Vagina (tissue), 2 donors: ENCODE measurements around the gene TESMIN. TPM values are rescaled to one million over a fixed set of nuclear protein-coding genes. Genes with fewer than 3 reads are reported as not detected.

ENCODE experiments used
- DNase-seq, 2 donors: peaks; one replicate each; pipeline ENCODE4 v3.0.0-alpha.2; 2017; ENCODE audit errors: extremely low spot score in 2 of 2
- H3K27ac ChIP-seq: fragments of 200-600 bp; sonication (generic); one replicate; pipeline ENCODE4 v1.5.1; 2019
- H3K27me3 ChIP-seq: fragments of 200-600 bp; sonication (generic); one replicate; pipeline ENCODE4 v1.5.1; 2019
- H3K36me3 ChIP-seq, 2 donors: fragments of 200-600 bp; sonication (generic); one replicate each; pipeline ENCODE4 v1.5.1; 2017 to 2019
- H3K4me1 ChIP-seq: fragments of 200-600 bp; sonication (generic); one replicate; pipeline ENCODE4 v1.5.1; 2019
- H3K4me3 ChIP-seq, 2 donors: fragments of 200-600 bp; sonication (generic); 1 replicate in 1 of 2; 2 replicates in 1 of 2; pipeline ENCODE4 v1.5.1; 2016 to 2019
- H3K9me3 ChIP-seq: fragments of 200-600 bp; sonication (generic); one replicate; pipeline ENCODE4 v1.5.1; 2019
- CTCF ChIP-seq, 3 experiments: fragments of 450-650 bp in 2 of 3; fragments of 200-600 bp in 1 of 3; sonication (generic) in 1 of 3; IDR thresholded peaks; one replicate each; pipeline ENCODE4 v1.5.1; 2017 to 2019; ENCODE audit warnings: antibody characterized with exemption in 3 of 3, mild to moderate bottlenecking in 2 of 3, moderate library complexity in 2 of 3
- POLR2A ChIP-seq, 2 donors: fragments of 450-650 bp; IDR thresholded peaks; one replicate each; pipeline ENCODE4 v1.6.1; 2017; ENCODE audit warnings: antibody characterized with exemption in 2 of 2, mild to moderate bottlenecking in 2 of 2, moderate library complexity in 2 of 2
- POLR2AphosphoS5 ChIP-seq, 2 donors: sonication (generic); formaldehyde crosslinking; IDR thresholded peaks; one replicate each; pipeline ENCODE4 v1.9.0; 2017; ENCODE audit warnings: antibody characterized with exemption in 2 of 2, mild to moderate bottlenecking in 2 of 2, low read depth in 1 of 2; ENCODE audit not compliant: insufficient read depth in 1 of 2
- intact Hi-C: fragments of 100-400 bp; cut with DNase I; formaldehyde crosslinking; loops from one replicate; pipeline ENCODE4 v1.15.1; 2023
- total RNA-seq: library from RNA; depleted of rRNA; stranded (reverse); fragments of >200 nt; gene quantifications from one replicate; pipeline ENCODE4 v1.2.3, GENCODE V29; 2016

Gene TESMIN
- total RNA-seq, 1 donor from 2014 or later: 8.3 TPM

GRCh38 chr11:68692871-68693483, 58.3 kb downstream of the TESMIN start:
- H3K27ac ChIP-seq: no peak overlapping the region
- no peak overlapping the region for H3K4me3 ChIP-seq
- no peaks in the 10 kb centered on the region for H3K9me3 ChIP-seq
- intact Hi-C loops: no loop called here
- H3K27me3 ChIP-seq: no peaks in the 10 kb centered on the region
- TF ChIP-seq CTCF (IDR thresholded peaks at IDR 0.05): no peak
- TF ChIP-seq POLR2AphosphoS5 (IDR thresholded peaks at IDR 0.05; ENCODE audit: insufficient read depth in 1 of 2, low read depth in 1 of 2): no peak
- TF ChIP-seq POLR2A (IDR thresholded peaks at IDR 0.05): no peak
- H3K4me1 ChIP-seq: no peaks in the 10 kb centered on the region
- DNase-seq: no peak
- no peaks in the 10 kb centered on the region for H3K36me3 ChIP-seq

GRCh38 chr11:68692115-68692514, 59.2 kb downstream of the TESMIN start:
- TF ChIP-seq POLR2A (IDR thresholded peaks at IDR 0.05) (no peak), POLR2AphosphoS5 (IDR thresholded peaks at IDR 0.05; ENCODE audit: insufficient read depth in 1 of 2, low read depth in 1 of 2) (no peak), CTCF (IDR thresholded peaks at IDR 0.05) (no peak)
- no peak overlapping the region for H3K4me3 ChIP-seq
- H3K4me1 ChIP-seq: no peaks in the 10 kb centered on the region
- H3K36me3 ChIP-seq: no peaks in the 10 kb centered on the region
- H3K9me3 ChIP-seq: no peaks in the 10 kb centered on the region
- intact Hi-C loops: no loop called here
- H3K27ac ChIP-seq: no peak overlapping the region
- H3K27me3 ChIP-seq: no peaks in the 10 kb centered on the region
- no peak for DNase-seq

GRCh38 chr11:68691402-68691784, 59.9 kb downstream of the TESMIN start:
- Histone ChIP-seq H3K4me1 (no peaks in the 10 kb centered on the region), H3K4me3 (no peak overlapping the region), H3K27me3 (no peaks in the 10 kb centered on the region), H3K27ac (no peak overlapping the region), H3K9me3 (no peaks in the 10 kb centered on the region), H3K36me3 (no peaks in the 10 kb centered on the region)
- TF ChIP-seq POLR2AphosphoS5 (IDR thresholded peaks at IDR 0.05; ENCODE audit: insufficient read depth in 1 of 2, low read depth in 1 of 2) (no peak), CTCF (IDR thresholded peaks at IDR 0.05) (no peak), POLR2A (IDR thresholded peaks at IDR 0.05) (no peak)
- no peak for DNase-seq
- intact Hi-C loops: no loop called here

GRCh38 chr11:68690671-68691401, 60.5 kb downstream of the TESMIN start:
- Histone ChIP-seq H3K27me3 (no peaks in the 10 kb centered on the region), H3K9me3 (no peaks in the 10 kb centered on the region), H3K27ac (no peak overlapping the region), H3K4me1 (no peaks in the 10 kb centered on the region), H3K4me3 (no peak overlapping the region), H3K36me3 (no peaks in the 10 kb centered on the region)
- intact Hi-C loops: no loop called here
- no peak for DNase-seq
- TF ChIP-seq CTCF (IDR thresholded peaks at IDR 0.05) (no peak), POLR2A (IDR thresholded peaks at IDR 0.05) (no peak), POLR2AphosphoS5 (IDR thresholded peaks at IDR 0.05; ENCODE audit: insufficient read depth in 1 of 2, low read depth in 1 of 2) (no peak)
